H1 (cell line): Measurements from ENCODE around the gene RAB21. TPM values are rescaled to one million over a fixed set of nuclear protein-coding genes. Genes with fewer than 3 reads are reported as not detected.

Source experiments
- CTCF ChIA-PET: fragments of 300-600 bp; sonication (Branson Sonifier 250); formaldehyde crosslinking; loops from one replicate; lab custom pipeline; 2021; ENCODE audit not compliant: partially characterized antibody; lab: Charles Lee
- POLR2A ChIA-PET: fragments of 300-600 bp; sonication (Branson Sonifier 250); formaldehyde crosslinking; loops from one replicate; lab custom pipeline; 2021; ENCODE audit warnings: inconsistent platforms; ENCODE audit not compliant: partially characterized antibody; lab: Charles Lee
- DNase-seq, 2 experiments: peaks; one replicate each; pipeline versions ENCODE4 v3.0.0 to v3.0.0-alpha.2; 2010 to 2022; ENCODE audit warnings: low spot score in 2 of 2, low read depth in 1 of 2, mixed read lengths in 1 of 2
- FAIRE-seq: peaks from 2 replicates; lab custom pipeline; 2011; peaks lifted over from hg19 to GRCh38; lab: Jason Lieb, UNC
- H2AFZ ChIP-seq: 2 replicates; pipeline ENCODE4 v1.8.1; 2012; ENCODE audit warnings: low read length, inconsistent platforms
- H2AK5ac ChIP-seq: 2 replicates; pipeline ENCODE4 v1.6.1; 2013; ENCODE audit warnings: low read depth, low read length
- H2BK120ac ChIP-seq: replicated peaks from 2 replicates; pipeline ENCODE3; 2013; ENCODE audit warnings: low read depth, low read length, inconsistent platforms
- H2BK12ac ChIP-seq: 2 replicates; pipeline ENCODE4 v1.6.1; 2013; ENCODE audit warnings: low read depth, low read length
- H2BK15ac ChIP-seq: 2 replicates; pipeline ENCODE4 v1.6.1; 2013; ENCODE audit warnings: low read length
- H2BK20ac ChIP-seq: 2 replicates; pipeline ENCODE4 v1.6.1; 2013; ENCODE audit warnings: low read length
- H2BK5ac ChIP-seq: 2 replicates; pipeline ENCODE4 v1.6.1; 2013; ENCODE audit warnings: low read depth, low read length
- H3K14ac ChIP-seq: 2 replicates; pipeline ENCODE4 v1.6.1; 2013; ENCODE audit warnings: inconsistent platforms; ENCODE audit not compliant: insufficient read length
- H3K18ac ChIP-seq: 2 replicates; pipeline ENCODE4 v1.6.1; 2013; ENCODE audit warnings: low read length; ENCODE audit errors: extremely low read depth
- H3K23ac ChIP-seq: 2 replicates; pipeline ENCODE4 v1.6.1; 2013; ENCODE audit warnings: inconsistent platforms; ENCODE audit not compliant: insufficient read length
- H3K23me2 ChIP-seq: 2 replicates; pipeline ENCODE4 v1.6.1; 2013; ENCODE audit warnings: low read depth, low read length
- H3K27ac ChIP-seq: 2 replicates; pipeline ENCODE4 v1.6.1; 2011; ENCODE audit warnings: low read depth, low read length, inconsistent platforms
- H3K27me3 ChIP-seq, 4 experiments: replicated peaks in 1 of 4; 1 replicate in 1 of 4; 2 replicates in 3 of 4; pipeline versions ENCODE4 v1.6.1 to v1.8.1; 2011 to 2013; ENCODE audit warnings: low read length in 3 of 4, mild to moderate bottlenecking in 3 of 4, inconsistent platforms in 2 of 4, mixed read lengths in 2 of 4, moderate library complexity in 1 of 4; ENCODE audit not compliant: control insufficient read depth in 3 of 4, insufficient read depth in 3 of 4; ENCODE audit errors: extremely low read depth in 1 of 4
- H3K36me3 ChIP-seq, 4 experiments: 2 replicates each; pipeline versions ENCODE4 v1.6.1 to v1.8.1; 2011 to 2013; ENCODE audit warnings: mild to moderate bottlenecking in 4 of 4, low read length in 3 of 4, moderate library complexity in 2 of 4, control low read depth in 1 of 4, inconsistent platforms in 1 of 4; ENCODE audit not compliant: insufficient read depth in 4 of 4, control insufficient read depth in 2 of 4
- H3K4ac ChIP-seq: replicated peaks from 2 replicates; pipeline ENCODE3; 2013; ENCODE audit warnings: low read length, low read depth, mixed read lengths, inconsistent platforms; ENCODE audit not compliant: insufficient read length
- H3K4me1 ChIP-seq, 4 experiments: replicated peaks in 1 of 4; 1 replicate in 1 of 4; 2 replicates in 3 of 4; pipeline versions ENCODE4 v1.6.1 to v1.8.1; 2011 to 2013; ENCODE audit warnings: low read length in 3 of 4, inconsistent platforms in 2 of 4, mixed read lengths in 1 of 4; ENCODE audit not compliant: insufficient read depth in 4 of 4, control insufficient read depth in 3 of 4
- H3K4me2 ChIP-seq, 2 experiments: 2 replicates each; pipeline versions ENCODE4 v1.6.1 to v1.8.1; 2011 to 2013; ENCODE audit warnings: low read depth in 2 of 2, low read length in 2 of 2, control low read depth in 1 of 2, inconsistent platforms in 1 of 2, mild to moderate bottlenecking in 1 of 2; ENCODE audit not compliant: insufficient read depth in 1 of 2
- H3K4me3 ChIP-seq, 4 experiments: fragments of 200-600, 300-600 bp in 1 of 4; sonication (generic), shearing (Covaris generic), sonication (Bioruptor Twin) in 1 of 4; 2 replicates each; pipeline versions ENCODE4 v1.5.1 to v1.8.1; 2011 to 2016; ENCODE audit warnings: low read length in 4 of 4, low read depth in 3 of 4, control low read depth in 2 of 4, inconsistent platforms in 2 of 4, mild to moderate bottlenecking in 2 of 4, mixed read lengths in 1 of 4, moderate library complexity in 1 of 4; ENCODE audit not compliant: insufficient read depth in 2 of 4; ENCODE audit errors: extremely low read depth in 1 of 4
- H3K56ac ChIP-seq: replicated peaks from 2 replicates; pipeline ENCODE3; 2013; ENCODE audit warnings: low read depth, mild to moderate bottlenecking, mixed read lengths, low read length, inconsistent platforms; ENCODE audit not compliant: insufficient read length
- H3K79me1 ChIP-seq: 2 replicates; pipeline ENCODE4 v1.6.1; 2013; ENCODE audit warnings: low read depth, low read length, control low read depth
- H3K79me2 ChIP-seq, 2 experiments: 2 replicates each; pipeline versions ENCODE4 v1.6.1 to v1.8.1; 2012 to 2013; ENCODE audit warnings: low read length in 2 of 2, mild to moderate bottlenecking in 2 of 2, inconsistent platforms in 1 of 2; ENCODE audit not compliant: insufficient read depth in 2 of 2, control insufficient read depth in 1 of 2
- H3K9ac ChIP-seq, 4 experiments: replicated peaks in 1 of 4; 1 replicate in 1 of 4; 2 replicates in 3 of 4; pipeline versions ENCODE4 v1.6.1 to v1.8.1; 2011 to 2013; ENCODE audit warnings: low read depth in 3 of 4, low read length in 3 of 4, control low read depth in 2 of 4, mild to moderate bottlenecking in 2 of 4, moderate library complexity in 2 of 4, inconsistent platforms in 1 of 4; ENCODE audit errors: extremely low read depth in 1 of 4
- H3K9me3 ChIP-seq, 2 experiments: 2 replicates each; pipeline versions ENCODE4 v1.6.1 to v1.8.1; 2012 to 2013; ENCODE audit warnings: mild to moderate bottlenecking in 2 of 2, moderate library complexity in 2 of 2, control low read depth in 1 of 2, inconsistent platforms in 1 of 2, low read depth in 1 of 2, low read length in 1 of 2, mixed read lengths in 1 of 2; ENCODE audit not compliant: insufficient read depth in 2 of 2
- H4K20me1 ChIP-seq, 2 experiments: replicated peaks in 1 of 2; 2 replicates each; pipeline versions ENCODE3 to v1.8.1; 2011 to 2013; ENCODE audit warnings: inconsistent platforms in 2 of 2, low read length in 2 of 2, mild to moderate bottlenecking in 1 of 2; ENCODE audit not compliant: insufficient read depth in 2 of 2, control insufficient read depth in 1 of 2
- H4K5ac ChIP-seq: 2 replicates; pipeline ENCODE4 v1.6.1; 2013; ENCODE audit warnings: low read length, low read depth, mixed read lengths, inconsistent platforms; ENCODE audit not compliant: insufficient read length
- H4K8ac ChIP-seq: 2 replicates; pipeline ENCODE4 v1.8.0; 2013; ENCODE audit warnings: mild to moderate bottlenecking, moderate library complexity, low read length, inconsistent platforms; ENCODE audit not compliant: insufficient read depth; ENCODE audit errors: extremely low read depth
- H4K91ac ChIP-seq: replicated peaks from 2 replicates; pipeline ENCODE3; 2013; ENCODE audit warnings: low read length, mixed read lengths, inconsistent platforms; ENCODE audit not compliant: insufficient read length
- BRCA1 ChIP-seq: IDR thresholded peaks from 2 replicates; pipeline ENCODE4 v1.6.1; 2012; ENCODE audit warnings: low read depth, low read length, improper control_type of control experiment
- JUND ChIP-seq: IDR thresholded peaks from 2 replicates; pipeline ENCODE4 v1.6.1; 2011; ENCODE audit warnings: mild to moderate bottlenecking, improper control_type of control experiment, low read length
- POLR2A ChIP-seq, 2 experiments: IDR thresholded peaks; 1 replicate in 1 of 2; 2 replicates in 1 of 2; pipeline ENCODE4 v1.6.1; 2011; ENCODE audit warnings: low read depth in 2 of 2, low read length in 2 of 2, mild to moderate bottlenecking in 2 of 2; ENCODE audit errors: control extremely low read depth in 1 of 2
- POU5F1 ChIP-seq: IDR thresholded peaks from 2 replicates; pipeline ENCODE4 v1.6.1; 2011; ENCODE audit warnings: low read depth, mild to moderate bottlenecking, low read length, moderate library complexity
- WGBS, 2 experiments: shearing (Covaris generic) in 1 of 2; methylation state at CpG; one replicate each; pipeline versions ENCODE4 v1.1.6 to v1.1.7; 2013 to 2015; ENCODE audit warnings: low lambda C conversion rate in 2 of 2, mixed read lengths in 2 of 2, inconsistent platforms in 1 of 2, low coverage in 1 of 2, missing lambda C conversion rate in 1 of 2; ENCODE audit not compliant: insufficient replicate concordance in 2 of 2, insufficient coverage in 1 of 2, insufficient read length in 1 of 2; ENCODE audit errors: extremely low coverage in 1 of 2, missing lambda C conversion rate in 1 of 2; 5-methylcytosine and 5-hydroxymethylcytosine counted together
- polyA plus RNA-seq, 7 experiments: library from polyadenylated mRNA; depleted of rRNA in 3 of 7; stranded (reverse) in 5 of 7; unstranded in 2 of 7; fragments of >200 nt in 5 of 7; fragments of 200-250 nt in 2 of 7; gene quantifications; 1 replicate in 5 of 7; 2 replicates in 1 of 7; 4 replicates in 1 of 7; pipeline versions ENCODE4 v1.2.1 to v1.2.3, GENCODE V29; 2011 to 2013; ENCODE audit warnings: missing spikeins in 2 of 7, mixed read lengths in 2 of 7
- total RNA-seq: library from RNA; stranded (reverse); fragmentation: NEBNext Ultra II Directional; extraction: Animal tissue kit (Norgen Biotek cat#: 25700); gene quantifications from 2 replicates; pipeline ENCODE4 v1.2.1, GENCODE V29; 2021

Gene RAB21
- total and polyA plus RNA-seq, 2 of the 8 experiments (the other 6 are each of a cell fraction or from before 2014, with no cell fraction given), result 1.2 to 47.2 TPM

- H3K4me3 ChIP-seq, result no peak overlapping the region
- H3K4me1 ChIP-seq, result no peaks in the 10 kb centered on the region
- no peak for FAIRE-seq
- H2AK5ac ChIP-seq, result no peak overlapping the region
- no peak overlapping the region for H2BK5ac ChIP-seq
- H2BK12ac ChIP-seq, result no peak overlapping the region
- no peaks in the 10 kb centered on the region for H3K79me1 ChIP-seq
- H3K4ac ChIP-seq, result no peak overlapping the region
- H4K91ac ChIP-seq, result no peak overlapping the region
- H3K23ac ChIP-seq, result no peak overlapping the region
- 88% methylated on average over 1 of the region's 1 CpG; no CpG with 5 or more reads in 1 of the 2 experiments for WGBS, 2 experiments
- H3K14ac ChIP-seq, result no peak overlapping the region
- H3K27ac ChIP-seq, result no peak overlapping the region
- no peak overlapping the region for H2AFZ ChIP-seq
- no peak for DNase-seq
- POLR2A ChIA-PET, result no interaction called here
- H3K56ac ChIP-seq, result no peak overlapping the region
- H4K20me1 ChIP-seq, result no peaks in the 10 kb centered on the region
- H3K9ac ChIP-seq, result no peak overlapping the region
- no peaks in the 10 kb centered on the region for H3K9me3 ChIP-seq
- no peak overlapping the region for H3K18ac ChIP-seq
- no peak overlapping the region for H2BK120ac ChIP-seq
- peaks cover 0 to 1% (median 0%) of the 10 kb centered on the region in 4 experiments; a peak in 1 of 7 replicates for H3K27me3 ChIP-seq
- H3K79me2 ChIP-seq, result no peaks in the 10 kb centered on the region
- CTCF ChIA-PET, result interaction anchor here (1.9 to 4.2 kb wide), 2 partner anchors 16 kb away, joined by 7 to 26 read pairs; no protein-coding TSS in a partner anchor
- no peaks in the 10 kb centered on the region; the same call in 1 of the 2 replicates for H3K23me2 ChIP-seq
- H2BK15ac ChIP-seq, result no peak overlapping the region
- no peak overlapping the region for H2BK20ac ChIP-seq
- H3K4me2 ChIP-seq, result no peak overlapping the region
- TF ChIP-seq BRCA1, result no peak
- TF ChIP-seq POU5F1, result no peak
- no peak for TF ChIP-seq POLR2A (IDR thresholded peaks at IDR 0.05; ENCODE audit: control extremely low read depth in 1 of 2, low read depth in 2 of 2, low read length in 2 of 2)
- TF ChIP-seq JUND, result no peak
- H3K36me3 ChIP-seq, result no peaks in the 10 kb centered on the region
- no peak overlapping the region for H4K5ac ChIP-seq
- no peak overlapping the region for H4K8ac ChIP-seq
Measured at GRCh38 chr12:71795901-71796300, 41.2 kb downstream of the RAB21 start.
